Heart right ventricle (tissue), 16 donors: Measurements from ENCODE around the gene IL33. TPM values are rescaled to one million over a fixed set of nuclear protein-coding genes. Genes with fewer than 3 reads are reported as not detected.

Source experiments
- ATAC-seq, 8 donors: fragments of 200-7000 bp; cut with Tn5 transposase; one replicate each; pipeline ENCODE4 v1.9.1; 2020; ENCODE audit warnings: mild to moderate bottlenecking in 8 of 8, moderate library complexity in 8 of 8, moderate number of reproducible peaks in 1 of 8
- DNase-seq, 2 donors: peaks; one replicate each; pipeline ENCODE4 v3.0.0-alpha.2; 2020
- H3K27ac ChIP-seq, 10 donors: fragments of 200-600 bp; sonication (generic) in 2 of 10; one replicate each; pipeline versions ENCODE4 v1.5.0 to v1.8.0; 2020 to 2022; ENCODE audit warnings: mild to moderate bottlenecking in 3 of 10
- H3K27me3 ChIP-seq, 7 donors: fragments of 200-600 bp; one replicate each; pipeline ENCODE4 v1.8.0; 2021 to 2022; ENCODE audit warnings: mild to moderate bottlenecking in 2 of 7
- H3K36me3 ChIP-seq, 9 donors: fragments of 200-600 bp; sonication (generic) in 1 of 9; one replicate each; pipeline versions ENCODE4 v1.5.0 to v1.8.0; 2020 to 2022; ENCODE audit warnings: mild to moderate bottlenecking in 2 of 9
- H3K4me1 ChIP-seq, 9 donors: fragments of 200-600 bp; sonication (generic) in 1 of 9; one replicate each; pipeline versions ENCODE4 v1.5.0 to v1.8.0; 2020 to 2022; ENCODE audit warnings: mild to moderate bottlenecking in 4 of 9
- H3K4me3 ChIP-seq, 10 donors: fragments of 200-600 bp; sonication (generic) in 2 of 10; one replicate each; pipeline versions ENCODE4 v1.5.0 to v1.8.0; 2020 to 2022; ENCODE audit warnings: mild to moderate bottlenecking in 7 of 10, moderate library complexity in 2 of 10
- H3K9me3 ChIP-seq, 11 donors: fragments of 200-600 bp in 10 of 11; sonication (generic) in 2 of 11; one replicate each; pipeline versions ENCODE4 v1.5.0 to v1.8.0; 2013 to 2022; ENCODE audit warnings: mild to moderate bottlenecking in 2 of 11, control low read depth in 1 of 11, moderate library complexity in 1 of 11
- CTCF ChIP-seq, 9 donors: fragments of 200-600 bp; sonication (generic) in 2 of 9; IDR thresholded peaks; one replicate each; pipeline versions ENCODE4 v1.5.0 to v1.8.0; 2021 to 2022; ENCODE audit warnings: antibody characterized with exemption in 9 of 9, mild to moderate bottlenecking in 5 of 9, moderate library complexity in 1 of 9
- WGBS, 2 donors: extraction: QIAGEN DNeasy Blood & Tissue Kit; methylation state at CpG; one replicate each; pipeline ENCODE4 v1.1.7; 2013; ENCODE audit warnings: inconsistent platforms in 1 of 2; 5-methylcytosine and 5-hydroxymethylcytosine counted together
- intact Hi-C, 10 donors: fragments of 100-400 bp; cut with DNase I; formaldehyde crosslinking; loops; one replicate each; pipeline versions ENCODE4 v1.11.1 to v1.14.2; 2022
- polyA plus RNA-seq, 2 donors: library from polyadenylated mRNA; stranded (reverse); fragments of 200-250 nt; gene quantifications; one replicate each; pipeline ENCODE4 v1.2.3, GENCODE V29; 2013
- total RNA-seq, 10 donors: library from RNA; stranded (reverse); fragmentation: NEBNext Ultra II Directional in 3 of 10; extraction: Animal tissue kit (Norgen Biotek cat#: 25700) in 3 of 10; gene quantifications; one replicate each; pipeline versions ENCODE4 v1.2.1 to v1.2.4, GENCODE V29; 2021 to 2023
- donor health status: Arrhythmogenic right ventricular cardiomyopathy.
- donor health status: ischemic (EF 13 %, LVEDD 7.1; RV severe dilation, severe dysfunction).
- donor health status: healthy with polysubstance abuse.
- donor health status: DM: no; HTN: yes; CAD: no.
- donor health status: DM: no; HTN: no; CAD: no.
- donor health status: ischemic (EF 25% LVEDD 6.9; RV normal size, moderate dysfunction).
- donor health status: ischemic (EF 25% LVEDD 5.7; RV mildly dilated, moderate dysfunction).
- donor health status: healthy.
- donor health status: DM: yes; HTN: yes; CAD: no.
- donor health status: Ischemic cardiomyopathy.
- donor health status: ischemic (EF 35%, LVEDD 5.7; RV mildly dilated, moderate dysfunction).
- donor health status: nonischemic (EF 11% LVEDD 7.7; RV severe dilation, severe dysfunction).
- donor health status: DM: yes; HTN: yes; CAD: no.
- donor health status: PGD.
- donor health status: ischemic (EF 29% LVEDD 5.4; RV normal size, mild dysfunction).
- donor health status: nonischemic (EF 23%, LVEDD 6.1; RV moderate dilation, normal function).

IL33 gene
- total and polyA plus RNA-seq, 12 donors: 11.8 to 41.8 (median 19.0) TPM

DNA sequence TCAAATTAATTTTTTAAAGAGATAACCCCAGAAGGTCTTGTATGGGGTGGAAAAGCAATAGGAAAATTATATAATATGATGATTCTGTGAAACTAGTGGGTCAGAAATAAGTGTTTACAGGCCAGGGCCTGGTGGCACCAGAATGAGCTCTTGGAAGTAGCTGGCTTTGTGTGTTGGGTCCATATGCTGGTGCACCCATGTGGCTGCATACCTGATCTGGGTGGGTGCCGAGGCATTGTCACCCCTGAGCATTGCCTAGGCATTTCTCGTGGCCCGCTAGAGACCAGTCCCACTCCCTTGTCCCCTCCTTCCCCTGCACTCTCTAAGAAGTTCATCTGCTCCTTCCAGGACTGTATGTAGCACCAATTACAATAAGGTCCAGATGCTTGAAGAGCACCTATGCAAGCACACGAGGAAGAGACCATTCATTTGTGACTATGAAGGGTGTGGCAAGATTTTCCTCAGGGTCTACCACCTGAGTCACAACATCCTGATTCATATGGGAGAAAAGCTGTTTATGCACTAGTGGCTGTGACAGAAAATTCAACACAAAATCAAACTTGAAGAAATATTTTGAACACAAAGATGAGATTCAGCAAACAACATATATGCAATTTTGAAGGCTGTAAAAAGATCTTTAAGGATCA, 19.8 kb upstream of the IL33 start:
- Histone ChIP-seq H3K27me3 (no peaks in the 10 kb centered on the region), H3K27ac (no peak overlapping the region), H3K36me3 (no peaks in the 10 kb centered on the region), H3K4me3 (no peak overlapping the region), H3K4me1 (peaks cover 0 to 30% (median 6%) of the 10 kb centered on the region in 9 donors), H3K9me3 (no peaks in the 10 kb centered on the region)
- no peak for DNase-seq
- 83 to 89% methylated on average over 4 of the region's 4 CpGs for WGBS, 2 donors
- ATAC-seq: no peak
- TF ChIP-seq CTCF (IDR thresholded peaks at IDR 0.05): no peak
- intact Hi-C loops: loop anchor here in 8 of 10 donors (1.0 to 5.0 kb wide), 4 partner anchors 109 to 111 kb away; no protein-coding TSS in a partner anchor

GRCh38 chr9:6197330-6197729, 18.3 kb upstream of the IL33 start:
- intact Hi-C loops: loop anchor here in 8 of 10 donors (1.0 to 5.0 kb wide), 4 partner anchors 107 to 110 kb away; no protein-coding TSS in a partner anchor
- Histone ChIP-seq H3K4me3 (no peak overlapping the region), H3K9me3 (no peaks in the 10 kb centered on the region), H3K36me3 (no peaks in the 10 kb centered on the region), H3K4me1 (peaks cover 0 to 30% (median 6%) of the 10 kb centered on the region in 9 donors), H3K27me3 (no peaks in the 10 kb centered on the region), H3K27ac (peak overlapping the region in 4 of 10 donors; percentile 17 to 68 (median 41))
- ATAC-seq (peak in 7 of 8 donors; percentile 43 to 87 (median 74)), DNase-seq (peak in 1 of 2 donors; percentile 18)
- TF ChIP-seq CTCF (IDR thresholded peaks at IDR 0.05): peak; percentile 42 to 78 (median 62)
- 33 to 35% methylated on average over 3 of the region's 3 CpGs for WGBS, 2 donors

GRCh38 chr9:6198251-6198650, 17.4 kb upstream of the IL33 start:
- no peaks in the 10 kb centered on the region for H3K9me3 ChIP-seq
- WGBS, 2 donors: 59 to 72% methylated on average over 4 of the region's 4 CpGs
- DNase-seq (no peak), ATAC-seq (peak in 3 of 8 donors; percentile 44 to 77 (median 71))
- TF ChIP-seq CTCF (IDR thresholded peaks at IDR 0.05): no peak
- no peaks in the 10 kb centered on the region for H3K36me3 ChIP-seq
- H3K27ac ChIP-seq: peak overlapping the region in 5 of 10 donors; percentile 9 to 68 (median 40)
- peaks cover 0 to 30% (median 6%) of the 10 kb centered on the region in 9 donors for H3K4me1 ChIP-seq
- H3K27me3 ChIP-seq: no peaks in the 10 kb centered on the region
- intact Hi-C loops: loop anchor here in 4 of 10 donors (5.0 kb wide), 1 partner anchor 109 kb away; no protein-coding TSS in a partner anchor
- no peak overlapping the region for H3K4me3 ChIP-seq

DNA sequence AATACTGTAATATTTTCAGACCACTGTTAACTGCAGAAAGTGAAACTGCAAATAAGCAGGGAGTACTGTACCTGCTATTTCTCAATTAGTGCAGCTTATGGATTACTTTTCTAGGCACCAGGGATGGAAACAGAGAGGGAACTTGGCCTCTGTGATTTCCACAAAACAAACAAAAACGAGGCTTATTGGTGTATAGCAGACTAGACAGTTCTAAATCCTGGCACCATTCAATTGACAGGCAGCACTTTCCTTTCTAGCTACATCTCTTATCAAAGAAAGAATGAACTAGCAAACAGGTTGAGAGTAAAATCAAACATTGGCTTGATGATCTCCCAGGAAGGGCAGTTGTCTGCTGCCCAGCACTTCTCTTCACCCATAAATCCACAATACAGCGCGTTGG, 16.0 kb upstream of the IL33 start:
- peak overlapping the region in 2 of 10 donors; percentile 41 to 68 for H3K27ac ChIP-seq
- intact Hi-C loops: loop anchor here in 4 of 10 donors (5.0 kb wide), 1 partner anchor 108 kb away; no protein-coding TSS in a partner anchor
- 73 to 74% methylated on average over 3 of the region's 3 CpGs for WGBS, 2 donors
- no peak overlapping the region for H3K4me3 ChIP-seq
- H3K4me1 ChIP-seq: peaks cover 0 to 30% (median 6%) of the 10 kb centered on the region in 9 donors
- ATAC-seq (no peak), DNase-seq (no peak)
- no peaks in the 10 kb centered on the region for H3K27me3 ChIP-seq
- no peaks in the 10 kb centered on the region for H3K36me3 ChIP-seq
- TF ChIP-seq CTCF (IDR thresholded peaks at IDR 0.05): no peak
- H3K9me3 ChIP-seq: peaks cover 0 to 1% (median 0%) of the 10 kb centered on the region in 11 donors
